ENCODE measurements around the gene RHOBTB3.
A peak's percentile ranks its signal among the peaks of the same experiment; 100 is the strongest.

The RHOBTB3 gene

GRCh38 chr5:95771892-95772291 lies 40.8 kb downstream of the RHOBTB3 start:
- no peak for DNase-seq

- DNase-seq, result no peak
These were observed 42.4 kb downstream of the RHOBTB3 start for GRCh38 chr5:95773335-95774059.

- no peak for DNase-seq
These were observed 46.3 kb downstream of the RHOBTB3 start for GRCh38 chr5:95777441-95777840.

GRCh38 chr5:95778713-95779436 lies 47.7 kb downstream of the RHOBTB3 start:
- no peak for DNase-seq

GRCh38 chr5:95779611-95780010 lies 48.5 kb downstream of the RHOBTB3 start:
- no peak for DNase-seq

- no peak for DNase-seq
These were observed 49.5 kb downstream of the RHOBTB3 start for GRCh38 chr5:95780597-95780996.

GRCh38 chr5:95781101-95781583 lies 50.0 kb downstream of the RHOBTB3 start:
- peak; percentile 4 to 55 (median 32) for DNase-seq

- no peak for DNase-seq
These were observed 51.0 kb downstream of the RHOBTB3 start for GRCh38 chr5:95782181-95782580.

GRCh38 chr5:95783661-95784060 lies 52.5 kb downstream of the RHOBTB3 start:
- DNase-seq, result no peak

GRCh38 chr5:95784514-95785302 lies 53.6 kb downstream of the RHOBTB3 start:
- no peak for DNase-seq

- DNase-seq, result no peak
These were observed 55.8 kb downstream of the RHOBTB3 start for GRCh38 chr5:95786821-95787418.

GRCh38 chr5:95788493-95788892 lies 57.4 kb downstream of the RHOBTB3 start:
- no peak for DNase-seq

GRCh38 chr5:95791751-95792150 lies 60.6 kb downstream of the RHOBTB3 start:
- no peak for DNase-seq

GRCh38 chr5:95794070-95794516 lies 63.0 kb downstream of the RHOBTB3 start:
- no peak for DNase-seq

- DNase-seq, result no peak
These were observed 66.2 kb downstream of the RHOBTB3 start for GRCh38 chr5:95797301-95797700.

- DNase-seq, result no peak
These were observed 66.9 kb downstream of the RHOBTB3 start for GRCh38 chr5:95798048-95798447.

GRCh38 chr5:95798545-95798944 lies 67.4 kb downstream of the RHOBTB3 start:
- DNase-seq, result no peak

GRCh38 chr5:95799191-95799835 lies 68.2 kb downstream of the RHOBTB3 start:
- DNase-seq, result no peak

- no peak for DNase-seq
These were observed 69.4 kb downstream of the RHOBTB3 start for GRCh38 chr5:95800553-95800952.

GRCh38 chr5:95801532-95801931 lies 70.4 kb downstream of the RHOBTB3 start:
- DNase-seq, result no peak

GRCh38 chr5:95801961-95802360 lies 70.8 kb downstream of the RHOBTB3 start:
- DNase-seq, result no peak
